Immature natural killer cell (primary cell): ENCODE results near the gene BEST3. TPM values are rescaled to one million over a fixed set of nuclear protein-coding genes. Genes with fewer than 3 reads are reported as not detected.

Experiments
- DNase-seq, 3 donors: peaks; one replicate each; pipeline ENCODE4 v3.0.0; 2022; ENCODE audit warnings: mixed read lengths in 1 of 3
- H3K27ac Mint-ChIP-seq, 6 donors: one replicate each; pipeline ENCODE4 v1.8.0; 2020; ENCODE audit warnings: mixed read lengths in 6 of 6, mild to moderate bottlenecking in 5 of 6, inconsistent platforms in 4 of 6, moderate library complexity in 3 of 6
- H3K27me3 Mint-ChIP-seq, 3 donors: one replicate each; pipeline ENCODE4 v1.8.0; 2020 to 2021; ENCODE audit warnings: low read depth in 3 of 3, mild to moderate bottlenecking in 3 of 3, mixed read lengths in 3 of 3, moderate library complexity in 3 of 3, inconsistent platforms in 1 of 3
- H3K36me3 Mint-ChIP-seq, 3 donors: one replicate each; pipeline ENCODE4 v1.8.0; 2020; ENCODE audit warnings: mixed read lengths in 3 of 3, inconsistent platforms in 2 of 3, mild to moderate bottlenecking in 2 of 3
- H3K4me1 Mint-ChIP-seq, 2 donors: one replicate each; pipeline ENCODE4 v1.8.0; 2020; ENCODE audit warnings: inconsistent platforms in 2 of 2, mild to moderate bottlenecking in 2 of 2, mixed read lengths in 2 of 2, moderate library complexity in 1 of 2
- H3K4me3 Mint-ChIP-seq, 5 donors: one replicate each; pipeline ENCODE4 v1.8.0; 2020; ENCODE audit warnings: mild to moderate bottlenecking in 5 of 5, mixed read lengths in 5 of 5, inconsistent platforms in 3 of 5, moderate library complexity in 3 of 5
- H3K9me3 Mint-ChIP-seq, 6 donors: one replicate each; pipeline ENCODE4 v1.8.0; 2020; ENCODE audit warnings: mild to moderate bottlenecking in 6 of 6, mixed read lengths in 6 of 6, inconsistent platforms in 4 of 6, moderate library complexity in 3 of 6
- polyA plus RNA-seq, 3 donors: library from polyadenylated mRNA; unstranded; fragments of 300-500 nt; fragmentation: Illumina TruSeq; gene quantifications; one replicate each; pipeline ENCODE4 v1.2.3, GENCODE V29; 2021

Gene BEST3
- polyA plus RNA-seq, 3 donors from 2014 or later, result not detected

- no peak overlapping the region for H3K27ac Mint-ChIP-seq
- H3K4me1 Mint-ChIP-seq, result no peaks in the 10 kb centered on the region
- peaks cover 3 to 7% (median 6%) of the 10 kb centered on the region in 3 donors for H3K27me3 Mint-ChIP-seq
- no peaks in the 10 kb centered on the region for H3K36me3 Mint-ChIP-seq
- peaks cover 0 to 1% (median 0%) of the 10 kb centered on the region in 6 donors for H3K9me3 Mint-ChIP-seq
- no peak for DNase-seq
- no peak overlapping the region for H3K4me3 Mint-ChIP-seq
Measured at GRCh38 chr12:69704357-69704756, 5.3 kb upstream of the BEST3 start.

GRCh38 chr12:69703146-69703642, 4.1 kb upstream of the BEST3 start:
- Mint-ChIP-seq H3K9me3 (peaks cover 0 to 1% (median 0%) of the 10 kb centered on the region in 6 donors), H3K4me1 (no peaks in the 10 kb centered on the region), H3K36me3 (no peaks in the 10 kb centered on the region), H3K27ac (no peak overlapping the region), H3K4me3 (no peak overlapping the region), H3K27me3 (peaks cover 3 to 7% (median 6%) of the 10 kb centered on the region in 3 donors)
- no peak for DNase-seq

GRCh38 chr12:69701826-69702225, 2.7 kb upstream of the BEST3 start:
- Mint-ChIP-seq H3K4me1 (no peaks in the 10 kb centered on the region), H3K36me3 (no peaks in the 10 kb centered on the region), H3K4me3 (no peak overlapping the region), H3K27me3 (peaks cover 0 to 7% (median 6%) of the 10 kb centered on the region in 3 donors), H3K27ac (no peak overlapping the region), H3K9me3 (peaks cover 0 to 1% (median 0%) of the 10 kb centered on the region in 6 donors)
- DNase-seq, result no peak

- DNase-seq, result no peak
- no peak overlapping the region for H3K27ac Mint-ChIP-seq
- peaks cover 0 to 2% (median 0%) of the 10 kb centered on the region in 6 donors for H3K9me3 Mint-ChIP-seq
Measured at GRCh38 chr12:69698054-69698453, 1.0 kb downstream of the BEST3 start.

GRCh38 chr12:69694123-69694522, 5.0 kb downstream of the BEST3 start:
- no peaks in the 10 kb centered on the region for H3K4me1 Mint-ChIP-seq
- peaks cover 0 to 6% (median 4%) of the 10 kb centered on the region in 3 donors for H3K27me3 Mint-ChIP-seq
- H3K9me3 Mint-ChIP-seq, result peaks cover 0 to 2% (median 0%) of the 10 kb centered on the region in 6 donors
- H3K36me3 Mint-ChIP-seq, result no peaks in the 10 kb centered on the region
- H3K4me3 Mint-ChIP-seq, result no peak overlapping the region
- DNase-seq, result no peak
- H3K27ac Mint-ChIP-seq, result no peak overlapping the region

More at GRCh38 chr12:69698054-69698453, 1.0 kb downstream of the BEST3 start:
- Mint-ChIP-seq H3K4me1 (no peaks in the 10 kb centered on the region), H3K36me3 (no peaks in the 10 kb centered on the region), H3K4me3 (no peak overlapping the region), H3K27me3 (peaks cover 3 to 4% (median 3%) of the 10 kb centered on the region in 3 donors)

- Mint-ChIP-seq H3K27ac (no peak overlapping the region), H3K36me3 (no peaks in the 10 kb centered on the region), H3K9me3 (no peaks in the 10 kb centered on the region), H3K4me3 (no peak overlapping the region), H3K4me1 (no peaks in the 10 kb centered on the region), H3K27me3 (peaks cover 0 to 8% (median 0%) of the 10 kb centered on the region in 3 donors)
- no peak for DNase-seq
Measured at GRCh38 chr12:69689638-69690037, 9.5 kb downstream of the BEST3 start.

- Mint-ChIP-seq H3K4me3 (no peak overlapping the region), H3K27me3 (peaks cover 0 to 12% (median 2%) of the 10 kb centered on the region in 3 donors), H3K4me1 (no peaks in the 10 kb centered on the region), H3K27ac (no peak overlapping the region), H3K9me3 (peaks cover 0 to 3% (median 0%) of the 10 kb centered on the region in 6 donors), H3K36me3 (no peaks in the 10 kb centered on the region)
- DNase-seq, result no peak
Measured at GRCh38 chr12:69688471-69689427, 10.4 kb downstream of the BEST3 start.

GRCh38 chr12:69688021-69688420, 11.1 kb downstream of the BEST3 start:
- no peaks in the 10 kb centered on the region for H3K4me1 Mint-ChIP-seq
- no peak overlapping the region for H3K4me3 Mint-ChIP-seq
- H3K27me3 Mint-ChIP-seq, result peaks cover 0 to 12% (median 2%) of the 10 kb centered on the region in 3 donors
- no peak for DNase-seq
- peaks cover 0 to 3% (median 0%) of the 10 kb centered on the region in 6 donors for H3K9me3 Mint-ChIP-seq
- H3K36me3 Mint-ChIP-seq, result no peaks in the 10 kb centered on the region
- H3K27ac Mint-ChIP-seq, result no peak overlapping the region

GRCh38 chr12:69687390-69687789, 11.7 kb downstream of the BEST3 start:
- H3K27me3 Mint-ChIP-seq, result peaks cover 0 to 12% (median 2%) of the 10 kb centered on the region in 3 donors
- no peak for DNase-seq
- H3K9me3 Mint-ChIP-seq, result peaks cover 0 to 3% (median 0%) of the 10 kb centered on the region in 6 donors
- H3K4me1 Mint-ChIP-seq, result no peaks in the 10 kb centered on the region
- H3K36me3 Mint-ChIP-seq, result no peaks in the 10 kb centered on the region
- no peak overlapping the region for H3K27ac Mint-ChIP-seq
- no peak overlapping the region for H3K4me3 Mint-ChIP-seq

GRCh38 chr12:69686731-69687130, 12.4 kb downstream of the BEST3 start:
- Mint-ChIP-seq H3K27ac (no peak overlapping the region), H3K9me3 (peaks cover 0 to 3% (median 0%) of the 10 kb centered on the region in 6 donors), H3K36me3 (no peaks in the 10 kb centered on the region), H3K27me3 (peaks cover 0 to 6% (median 2%) of the 10 kb centered on the region in 3 donors), H3K4me1 (no peaks in the 10 kb centered on the region), H3K4me3 (no peak overlapping the region)
- DNase-seq, result no peak

- H3K4me1 Mint-ChIP-seq, result no peaks in the 10 kb centered on the region
- H3K36me3 Mint-ChIP-seq, result no peaks in the 10 kb centered on the region
- peaks cover 0 to 9% (median 2%) of the 10 kb centered on the region in 3 donors for H3K27me3 Mint-ChIP-seq
Measured at GRCh38 chr12:69685810-69686209, 13.3 kb downstream of the BEST3 start.

GRCh38 chr12:69684466-69684865, 14.6 kb downstream of the BEST3 start:
- Mint-ChIP-seq H3K9me3 (peaks cover 0 to 3% (median 0%) of the 10 kb centered on the region in 6 donors), H3K36me3 (no peaks in the 10 kb centered on the region), H3K4me1 (no peaks in the 10 kb centered on the region), H3K27ac (no peak overlapping the region), H3K4me3 (no peak overlapping the region), H3K27me3 (peaks cover 0 to 9% (median 2%) of the 10 kb centered on the region in 3 donors)
- no peak for DNase-seq

More at GRCh38 chr12:69685810-69686209, 13.3 kb downstream of the BEST3 start:
- H3K4me3 Mint-ChIP-seq, result no peak overlapping the region
- no peak for DNase-seq
- no peak overlapping the region for H3K27ac Mint-ChIP-seq
- peaks cover 0 to 3% (median 0%) of the 10 kb centered on the region in 6 donors for H3K9me3 Mint-ChIP-seq

- H3K9me3 Mint-ChIP-seq, result peaks cover 0 to 3% (median 0%) of the 10 kb centered on the region in 6 donors
- H3K4me3 Mint-ChIP-seq, result no peak overlapping the region
- no peak for DNase-seq
- H3K27ac Mint-ChIP-seq, result no peak overlapping the region
- peaks cover 0 to 9% (median 5%) of the 10 kb centered on the region in 3 donors for H3K27me3 Mint-ChIP-seq
- H3K36me3 Mint-ChIP-seq, result no peaks in the 10 kb centered on the region
- no peaks in the 10 kb centered on the region for H3K4me1 Mint-ChIP-seq
Measured at GRCh38 chr12:69682110-69682755, 16.9 kb downstream of the BEST3 start.

- Mint-ChIP-seq H3K36me3 (no peaks in the 10 kb centered on the region), H3K27me3 (peaks cover 2 to 11% (median 4%) of the 10 kb centered on the region in 3 donors), H3K9me3 (peaks cover 0 to 2% (median 0%) of the 10 kb centered on the region in 6 donors), H3K27ac (no peak overlapping the region), H3K4me3 (no peak overlapping the region), H3K4me1 (no peaks in the 10 kb centered on the region)
- DNase-seq, result no peak
Measured at GRCh38 chr12:69679119-69679518, 20.0 kb downstream of the BEST3 start.
